K562 (cell line): ENCODE results near the gene MGAT4B. TPM values are rescaled to one million over a fixed set of nuclear protein-coding genes. Genes with fewer than 3 reads are reported as not detected.

Experiments used
- ATAC-seq: fragments of 200-7000 bp; cut with Tn5 transposase; 3 replicates; pipeline ENCODE4 v1.9.1; 2020; ENCODE audit warnings: moderate library complexity
- BruUV-seq: library from RNA; stranded (reverse); fragments of 400-500 nt; replicated peaks from 2 replicates; lab custom pipeline; 2021; lab: Mats Ljungman, UMichigan
- CTCF ChIA-PET: fragments of 300-600 bp; formaldehyde crosslinking; extraction: SDS; loops from one replicate; lab custom pipeline; 2021; ENCODE audit warnings: low intra/inter-chr PET ratio; lab: Yijun Ruan, JAX
- POLR2A ChIA-PET: fragments of 300-600, 350-650 bp; sonication (Branson Sonifier 250); formaldehyde crosslinking; extraction: SDS; loops from one replicate; lab custom pipeline; 2021; ENCODE audit warnings: antibody characterized with exemption, inconsistent platforms; lab: Yijun Ruan, JAX
- DNase-seq, 4 experiments: peaks; one replicate each; pipeline versions ENCODE4 v3.0.0 to v3.0.0-alpha.2; 2011 to 2018; ENCODE audit warnings: low spot score in 3 of 4, mixed read lengths in 3 of 4; ENCODE audit errors: extremely low read depth in 1 of 4
- FAIRE-seq: peaks from 2 replicates; lab custom pipeline; 2011; peaks lifted over from hg19 to GRCh38; lab: Jason Lieb, UNC
- H2AFZ ChIP-seq: 2 replicates; pipeline ENCODE4 v1.6.0; 2011; ENCODE audit warnings: low read depth, low read length, control low read depth, inconsistent platforms
- H3K27ac ChIP-seq: fragments of 200-600 bp; 3 replicates; pipeline ENCODE4 v1.8.0; 2011; ENCODE audit warnings: low read depth, mild to moderate bottlenecking, control low read depth, inconsistent platforms, low read length, moderate library complexity, mixed read lengths; ENCODE audit errors: extremely low read depth
- H3K27me3 ChIP-seq, 2 experiments: fragments of 300-600 bp in 1 of 2; 2 replicates in 1 of 2; 3 replicates in 1 of 2; pipeline versions ENCODE4 v1.6.0 to v1.8.0; 2011; ENCODE audit warnings: inconsistent platforms in 2 of 2, low read length in 2 of 2, mild to moderate bottlenecking in 1 of 2, mixed read lengths in 1 of 2, moderate library complexity in 1 of 2; ENCODE audit not compliant: control insufficient read depth in 2 of 2, insufficient read depth in 2 of 2
- H3K36me3 ChIP-seq: fragments of 300-600 bp; 3 replicates; pipeline ENCODE4 v1.8.0; 2011; ENCODE audit warnings: mild to moderate bottlenecking, low read length, inconsistent platforms; ENCODE audit not compliant: control insufficient read depth, insufficient read depth
- H3K4me1 ChIP-seq, 2 experiments: fragments of 200-600 bp in 1 of 2; replicated peaks in 1 of 2; 2 replicates in 1 of 2; 3 replicates in 1 of 2; pipeline versions ENCODE4 v1.5.1 to v1.8.0; 2011; ENCODE audit warnings: inconsistent platforms in 2 of 2, low read length in 2 of 2, mild to moderate bottlenecking in 1 of 2, mixed read lengths in 1 of 2, moderate library complexity in 1 of 2; ENCODE audit not compliant: control insufficient read depth in 2 of 2, insufficient read depth in 2 of 2
- H3K4me2 ChIP-seq: 2 replicates; pipeline ENCODE4 v1.6.1; 2011; ENCODE audit warnings: low read length, control low read depth, inconsistent platforms, mixed read lengths; ENCODE audit not compliant: insufficient read depth
- H3K4me3 ChIP-seq: fragments of 200-600 bp; sonication (generic), shearing (Covaris generic); 2 replicates; pipeline ENCODE4 v1.5.1; 2016; ENCODE audit warnings: control low read depth, inconsistent platforms
- H3K79me2 ChIP-seq: fragments of 200-600 bp; 3 replicates; pipeline ENCODE4 v1.8.0; 2011; ENCODE audit warnings: low read length, inconsistent platforms; ENCODE audit not compliant: control insufficient read depth, insufficient read depth
- H3K9ac ChIP-seq, 2 experiments: 2 replicates each; pipeline versions ENCODE4 v1.6.0 to v1.6.1; 2011; ENCODE audit warnings: low read depth in 2 of 2, low read length in 2 of 2, control low read depth in 1 of 2, inconsistent platforms in 1 of 2, mild to moderate bottlenecking in 1 of 2, mixed read lengths in 1 of 2; ENCODE audit not compliant: insufficient read depth in 1 of 2
- H3K9me1 ChIP-seq: one replicate; pipeline ENCODE4 v1.6.0; 2011; ENCODE audit warnings: inconsistent platforms, mild to moderate bottlenecking, low read length, moderate library complexity; ENCODE audit not compliant: control insufficient read depth, insufficient read depth
- H3K9me3 ChIP-seq: replicated peaks from 2 replicates; pipeline ENCODE4 v1.5.1; 2011; ENCODE audit warnings: low read depth, low read length, inconsistent platforms; ENCODE audit not compliant: control insufficient read depth, insufficient read depth
- H4K20me1 ChIP-seq: replicated peaks from 2 replicates; pipeline ENCODE4 v1.6.1; 2011; ENCODE audit warnings: low read length, inconsistent platforms, mixed read lengths; ENCODE audit not compliant: control insufficient read depth, insufficient read depth
- CHD2 ChIP-seq: IDR thresholded peaks from 2 replicates; pipeline ENCODE4 v1.6.1; 2011; ENCODE audit warnings: low read depth, low read length
- DPF2 ChIP-seq: fragments of 450-650 bp; IDR thresholded peaks from 2 replicates; pipeline ENCODE4 v1.6.1; 2016
- FUS ChIP-seq: fragments of 200-400 bp; formaldehyde crosslinking; optimal IDR thresholded peaks from 2 replicates; pipeline ENCODE3; 2017; ENCODE audit warnings: low read depth, low read length
- POLR2G ChIP-seq: fragments of 200-400 bp; formaldehyde crosslinking; IDR thresholded peaks from 2 replicates; pipeline ENCODE4 v1.6.1; 2017; ENCODE audit warnings: low read depth, mild to moderate bottlenecking, antibody characterized with exemption, low read length, moderate library complexity
- RHOXF2B ChIP-seq: fragments of 250-450 bp; sonication (Bioruptor Pico); conservative IDR thresholded peaks from 2 replicates; pipeline ENCODE4 v1.5.1; 2021
- XRCC4 ChIP-seq: IDR thresholded peaks from one replicate; pipeline ENCODE4 v1.6.1; 2011; ENCODE audit not compliant: insufficient read depth, insufficient read length; ENCODE audit errors: extremely low read depth
- ZFX ChIP-seq: sonication (generic); formaldehyde crosslinking; IDR thresholded peaks from 2 replicates; pipeline ENCODE4 v1.8.0; 2022; ENCODE audit warnings: mild to moderate bottlenecking, missing genetic modification reagents, moderate library complexity
- ZKSCAN3 ChIP-seq: fragments of 250-450 bp; sonication (Bioruptor Pico); IDR thresholded peaks from 2 replicates; pipeline ENCODE4 v1.4.0; 2020
- WGBS: fragments of 100-300 bp; shearing (Covaris generic); methylation state at CpG from one replicate; pipeline ENCODE4 v1.1.6; 2016; ENCODE audit warnings: low coverage, mixed read lengths; ENCODE audit not compliant: insufficient coverage; ENCODE audit errors: missing lambda C conversion rate; 5-methylcytosine and 5-hydroxymethylcytosine counted together
- in situ Hi-C: fragments of 300-500 bp; cut with MboI; formaldehyde crosslinking; loops from 4 replicates; pipeline ENCODE4 v1.15.0; 2018; ENCODE audit warnings: inconsistent platforms, mixed read lengths
- intact Hi-C: fragments of 100-400 bp; cut with micrococcal nuclease; formaldehyde crosslinking; loops from 2 replicates; pipeline ENCODE4 v1.14.2; 2022
- polyA plus RNA-seq, 8 experiments: library from polyadenylated mRNA; depleted of rRNA in 4 of 8; stranded (reverse) in 5 of 8; unstranded in 3 of 8; fragments of >200 nt; fragmentation: Nextera tagmentation in 2 of 8; fragmentation: Illumina TruSeq in 1 of 8; extraction: Ambion mirVana in 2 of 8; extraction: Trizol in 1 of 8; gene quantifications; 2 replicates each; pipeline versions ENCODE4 v1.2.1 to v1.2.3, GENCODE V29; 2011 to 2014; ENCODE audit warnings: inconsistent platforms in 1 of 8, missing spikeins in 1 of 8
- total RNA-seq, 7 experiments: library from RNA; depleted of rRNA in 6 of 7; stranded (reverse); fragments of >200 nt in 6 of 7; fragmentation: Illumina TruSeq in 2 of 7; extraction: Trizol in 2 of 7; gene quantifications; 2 replicates each; pipeline versions ENCODE4 v1.2.1 to v1.2.3, GENCODE V29; 2011 to 2021; ENCODE audit warnings: low replicate concordance in 1 of 7
- TF ChIP-seq, protein P1 (sequence below): sonication (generic); formaldehyde crosslinking; IDR thresholded peaks from 2 replicates; pipeline ENCODE4 v1.8.1; 2022; ENCODE audit warnings: missing genetic modification reagents
- TF ChIP-seq, protein P2 (sequence below): fragments of 250-450 bp; sonication (Bioruptor Pico); IDR thresholded peaks from 2 replicates; pipeline ENCODE4 v1.4.0; 2020; ENCODE audit warnings: mild to moderate bottlenecking

The MGAT4B gene
- total and polyA plus RNA-seq, 9 of the 15 experiments (the other 6 are each of a cell fraction or from before 2014, with no cell fraction given), result 0.34 to 133 (median 75.4) TPM

DNA sequence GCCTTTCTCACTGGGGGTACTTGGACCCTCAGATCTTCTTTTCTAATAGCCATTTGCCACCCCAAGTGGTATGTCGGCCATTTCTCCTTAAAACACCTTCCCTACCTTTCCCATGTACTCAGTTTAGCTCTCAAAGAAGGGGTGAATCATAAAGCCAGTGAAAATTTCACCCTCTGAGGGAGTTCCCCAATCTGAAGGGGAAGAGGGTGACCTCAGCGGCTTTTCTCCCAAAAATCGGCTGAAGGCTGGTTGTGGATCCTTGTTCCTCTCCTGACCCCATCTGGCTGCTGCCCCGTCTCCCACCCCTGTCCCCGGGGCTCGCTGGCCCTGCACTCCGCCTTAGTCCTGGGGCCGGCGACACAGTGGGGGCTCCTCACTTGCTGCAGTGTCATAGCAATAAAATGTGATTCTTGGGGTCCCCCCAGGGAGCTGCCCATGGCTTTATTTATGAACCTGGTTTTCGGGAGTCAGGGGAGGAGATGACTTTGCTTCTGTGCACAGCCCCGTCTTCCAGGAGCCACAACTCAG lies 30.2 kb downstream of the MGAT4B start:
- no TSS peak for BruUV-seq
- intact Hi-C loops, result no loop called here
- H3K27ac ChIP-seq, result no peak overlapping the region
- no peaks in the 10 kb centered on the region for H3K79me2 ChIP-seq
- ATAC-seq (no peak), DNase-seq (no peak)
- ChIA-PET CTCF (no interaction called here), POLR2A (interaction anchor here (0.9 kb wide), 1 partner anchor 20 kb away, joined by 3 read pairs; no protein-coding TSS in a partner anchor)
- in situ Hi-C loops, result no loop called here
- no peak overlapping the region for H3K4me3 ChIP-seq
- H2AFZ ChIP-seq, result no peak overlapping the region
- WGBS, result 92% methylated on average over 9 of the region's 11 CpGs
- no peaks in the 10 kb centered on the region for H3K9me3 ChIP-seq
- no peak overlapping the region for H3K9ac ChIP-seq
- H3K36me3 ChIP-seq, result peaks cover 71% of the 10 kb centered on the region
- no peaks in the 10 kb centered on the region for H3K27me3 ChIP-seq
- H3K9me1 ChIP-seq, result peaks cover 8% of the 10 kb centered on the region
- no peak for TF ChIP-seq XRCC4
- no peak for TF ChIP-seq RHOXF2B
- TF ChIP-seq POLR2G, result peak; percentile 30; the same call in 1 of the 2 replicates
- TF ChIP-seq, all 486 proteins: peak for 1
- H4K20me1 ChIP-seq, result no peaks in the 10 kb centered on the region
- H3K4me2 ChIP-seq, result no peak overlapping the region
- no peak for FAIRE-seq
- peaks cover 0 to 10% of the 10 kb centered on the region in 2 experiments; a peak in 1 of 5 replicates for H3K4me1 ChIP-seq

DNA sequence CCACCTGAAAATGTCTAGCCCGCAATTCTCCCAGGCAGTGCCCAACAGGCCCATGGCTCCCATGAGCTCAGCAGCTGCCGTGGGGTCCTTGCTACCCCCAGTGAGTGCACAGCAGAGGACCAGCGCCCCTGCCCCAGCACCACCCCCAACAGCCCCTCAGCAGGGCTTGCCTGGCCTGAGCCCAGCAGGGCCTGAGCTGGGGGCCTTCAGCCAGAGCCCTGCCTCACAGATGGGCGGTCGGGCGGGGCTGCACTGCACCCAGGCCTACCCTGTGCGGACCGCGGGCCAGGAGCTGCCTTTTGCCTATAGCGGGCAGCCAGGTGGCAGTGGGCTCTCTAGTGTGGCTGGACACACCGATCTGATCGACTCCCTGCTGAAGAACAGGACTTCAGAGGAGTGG lies 32.2 kb downstream of the MGAT4B start:
- Histone ChIP-seq H3K4me1 (peaks cover 0 to 10% of the 10 kb centered on the region in 2 experiments; a peak in 1 of 5 replicates), H3K4me3 (no peak overlapping the region), H3K9ac (no peak overlapping the region; a peak in 1 of 4 replicates), H3K79me2 (no peaks in the 10 kb centered on the region), H3K27me3 (no peaks in the 10 kb centered on the region), H3K4me2 (no peak overlapping the region), H4K20me1 (peaks cover 5% of the 10 kb centered on the region; the same call in 1 of the 2 replicates), H2AFZ (no peak overlapping the region), H3K27ac (no peak overlapping the region), H3K9me3 (no peaks in the 10 kb centered on the region), H3K9me1 (peaks cover 3% of the 10 kb centered on the region), H3K36me3 (peaks cover 84% of the 10 kb centered on the region)
- DNase-seq, result no peak
- ChIA-PET POLR2A (interaction anchor here (0.6 to 1.2 kb wide), 2 partner anchors 9 to 12 kb away, joined by 3 read pairs; no protein-coding TSS in a partner anchor), CTCF (no interaction called here)
- in situ Hi-C loops (no loop called here), intact Hi-C loops (no loop called here)
- no TSS peak for BruUV-seq
- WGBS, result 95% methylated on average over 5 of the region's 12 CpGs
- no peak for ATAC-seq
- FAIRE-seq, result no peak
- TF ChIP-seq, protein P1, sequence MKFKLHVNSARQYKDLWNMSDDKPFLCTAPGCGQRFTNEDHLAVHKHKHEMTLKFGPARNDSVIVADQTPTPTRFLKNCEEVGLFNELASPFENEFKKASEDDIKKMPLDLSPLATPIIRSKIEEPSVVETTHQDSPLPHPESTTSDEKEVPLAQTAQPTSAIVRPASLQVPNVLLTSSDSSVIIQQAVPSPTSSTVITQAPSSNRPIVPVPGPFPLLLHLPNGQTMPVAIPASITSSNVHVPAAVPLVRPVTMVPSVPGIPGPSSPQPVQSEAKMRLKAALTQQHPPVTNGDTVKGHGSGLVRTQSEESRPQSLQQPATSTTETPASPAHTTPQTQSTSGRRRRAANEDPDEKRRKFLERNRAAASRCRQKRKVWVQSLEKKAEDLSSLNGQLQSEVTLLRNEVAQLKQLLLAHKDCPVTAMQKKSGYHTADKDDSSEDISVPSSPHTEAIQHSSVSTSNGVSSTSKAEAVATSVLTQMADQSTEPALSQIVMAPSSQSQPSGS (CRISPR knock-in tag), result no peak
- TF ChIP-seq ZKSCAN3 (CRISPR knock-in tag) (no peak), ZFX (CRISPR knock-in tag) (no peak), FUS (no peak), DPF2 (no peak), CHD2 (no peak)
- TF ChIP-seq, protein P2, sequence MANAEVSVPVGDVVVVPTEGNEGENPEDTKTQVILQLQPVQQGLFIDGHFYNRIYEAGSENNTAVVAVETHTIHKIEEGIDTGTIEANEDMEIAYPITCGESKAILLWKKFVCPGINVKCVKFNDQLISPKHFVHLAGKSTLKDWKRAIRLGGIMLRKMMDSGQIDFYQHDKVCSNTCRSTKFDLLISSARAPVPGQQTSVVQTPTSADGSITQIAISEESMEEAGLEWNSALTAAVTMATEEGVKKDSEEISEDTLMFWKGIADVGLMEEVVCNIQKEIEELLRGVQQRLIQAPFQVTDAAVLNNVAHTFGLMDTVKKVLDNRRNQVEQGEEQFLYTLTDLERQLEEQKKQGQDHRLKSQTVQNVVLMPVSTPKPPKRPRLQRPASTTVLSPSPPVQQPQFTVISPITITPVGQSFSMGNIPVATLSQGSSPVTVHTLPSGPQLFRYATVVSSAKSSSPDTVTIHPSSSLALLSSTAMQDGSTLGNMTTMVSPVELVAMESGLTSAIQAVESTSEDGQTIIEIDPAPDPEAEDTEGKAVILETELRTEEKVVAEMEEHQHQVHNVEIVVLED, result no peak
